CD4-positive, alpha-beta T cell (primary cell): Measurements from ENCODE around the gene ASB7. TPM values are rescaled to one million over a fixed set of nuclear protein-coding genes. Genes with fewer than 3 reads are reported as not detected.

Source experiments
- ATAC-seq: fragments of 200-7000 bp; cut with Tn5 transposase; one replicate; pipeline ENCODE4 v1.10.0; 2022; ENCODE audit warnings: mild to moderate bottlenecking; ENCODE audit not compliant: poor library complexity
- CTCF ChIA-PET: fragments of 350-600 bp; sonication (Branson Sonifier 250); formaldehyde crosslinking; loops from one replicate; lab custom pipeline; 2021; ENCODE audit warnings: antibody characterized with exemption, inconsistent platforms; lab: Charles Lee
- POLR2A ChIA-PET: fragments of 350-600 bp; sonication (Branson Sonifier 250); formaldehyde crosslinking; loops from one replicate; lab custom pipeline; 2021; ENCODE audit warnings: antibody characterized with exemption, inconsistent platforms; lab: Charles Lee
- DNase-seq, 14 experiments: peaks; one replicate each; pipeline ENCODE4 v3.0.0-alpha.2; 2013 to 2020; ENCODE audit warnings: mixed read lengths in 2 of 14
- H3K27ac ChIP-seq, 2 donors: one replicate each; pipeline versions ENCODE4 v1.5.1 to v1.7.0; 2013; ENCODE audit warnings: low read length in 2 of 2, low read depth in 1 of 2, mild to moderate bottlenecking in 1 of 2
- H3K27me3 ChIP-seq, 2 experiments: 1 replicate in 1 of 2; 2 replicates in 1 of 2; pipeline versions ENCODE4 v1.6.1 to v1.7.0; 2013; ENCODE audit warnings: low read length in 2 of 2, control low read depth in 1 of 2, mild to moderate bottlenecking in 1 of 2, moderate library complexity in 1 of 2; ENCODE audit not compliant: insufficient read depth in 2 of 2, control insufficient read depth in 1 of 2
- H3K36me3 ChIP-seq: one replicate; pipeline ENCODE4 v1.6.1; 2013; ENCODE audit warnings: low read length, control low read depth; ENCODE audit not compliant: insufficient read depth
- H3K4me1 ChIP-seq: one replicate; pipeline ENCODE4 v1.6.1; 2013; ENCODE audit warnings: low read length, control low read depth; ENCODE audit not compliant: insufficient read depth
- H3K4me3 ChIP-seq: one replicate; pipeline ENCODE4 v1.5.1; 2013; ENCODE audit warnings: mild to moderate bottlenecking, low read length, moderate library complexity
- H3K9me3 ChIP-seq, 2 experiments: 1 replicate in 1 of 2; 2 replicates in 1 of 2; pipeline versions ENCODE4 v1.6.1 to v1.7.0; 2013; ENCODE audit warnings: low read length in 2 of 2, mild to moderate bottlenecking in 2 of 2, control low read depth in 1 of 2, moderate library complexity in 1 of 2; ENCODE audit not compliant: control insufficient read depth in 1 of 2, insufficient read depth in 1 of 2
- H3K27ac Mint-ChIP-seq: one replicate; pipeline ENCODE4 v1.8.0; 2020; ENCODE audit warnings: mixed read lengths
- H3K27me3 Mint-ChIP-seq: one replicate; pipeline ENCODE4 v1.8.0; 2021; ENCODE audit warnings: mixed read lengths
- H3K36me3 Mint-ChIP-seq: one replicate; pipeline ENCODE4 v1.8.0; 2021; ENCODE audit warnings: low read depth, mixed read lengths
- H3K4me1 Mint-ChIP-seq: one replicate; pipeline ENCODE4 v1.8.0; 2021; ENCODE audit warnings: low read depth, mixed read lengths
- H3K4me3 Mint-ChIP-seq: one replicate; pipeline ENCODE4 v1.8.0; 2020; ENCODE audit warnings: mild to moderate bottlenecking, mixed read lengths
- H3K9me3 Mint-ChIP-seq: one replicate; pipeline ENCODE4 v1.8.0; 2020; ENCODE audit warnings: mixed read lengths
- CTCF ChIP-seq: fragments of 200-600 bp; IDR thresholded peaks from one replicate; pipeline ENCODE4 v1.8.0; 2022; ENCODE audit warnings: antibody characterized with exemption, mild to moderate bottlenecking
- intact Hi-C, 2 experiments: fragments of 100-400 bp; cut with DNase I in 1 of 2; cut with micrococcal nuclease in 1 of 2; formaldehyde crosslinking; loops; one replicate each; pipeline versions ENCODE4 v1.15.1 to v1.9.0; 2023 to 2025; cut with DNase I, micrococcal nuclease
- total RNA-seq, 174 experiments: library from RNA in 2 of 174; stranded (reverse) in 2 of 174; gene quantifications; one replicate each; pipeline ENCODE4 v1.2.3 and lab custom pipeline; 2021 to 2026

ASB7 gene
- total RNA-seq, 2 experiments from 2014 or later: 14.9 to 16.7 TPM

- CTCF ChIA-PET: interaction anchor here (0.9 to 3.7 kb wide), 3 partner anchors 30 to 261 kb away, joined by 3 to 18 read pairs (median 5); no protein-coding TSS in a partner anchor
- peaks cover 60% of the 10 kb centered on the region for H3K4me1 Mint-ChIP-seq
Observed at GRCh38 chr15:100602823-100603393, 519 bp downstream of the ASB7 start.

GRCh38 chr15:100612539-100612938 is 10.2 kb downstream of the ASB7 start:
- DNase-seq (no peak), ATAC-seq (no peak)
- Histone ChIP-seq H3K27me3 (no peaks in the 10 kb centered on the region), H3K4me3 (no peak overlapping the region), H3K27ac (no peak overlapping the region), H3K4me1 (no peaks in the 10 kb centered on the region), H3K9me3 (no peaks in the 10 kb centered on the region), H3K36me3 (peaks cover 70% of the 10 kb centered on the region)
- Mint-ChIP-seq H3K27ac (no peak overlapping the region), H3K9me3 (no peaks in the 10 kb centered on the region), H3K4me3 (no peak overlapping the region), H3K4me1 (peaks cover 35% of the 10 kb centered on the region), H3K36me3 (peaks cover 89% of the 10 kb centered on the region), H3K27me3 (no peaks in the 10 kb centered on the region)
- ChIA-PET POLR2A (no interaction called here), CTCF (no interaction called here)
- intact Hi-C loops: no loop called here
- TF ChIP-seq CTCF: no peak

More at GRCh38 chr15:100602823-100603393, 519 bp downstream of the ASB7 start:
- no peak for ATAC-seq
- Mint-ChIP-seq H3K9me3 (no peaks in the 10 kb centered on the region), H3K27ac (peak overlapping the region; percentile 87), H3K27me3 (no peaks in the 10 kb centered on the region), H3K4me3 (peak overlapping the region; percentile 96), H3K36me3 (peaks cover 37% of the 10 kb centered on the region)
- POLR2A ChIA-PET: interaction anchor here (0.5 to 2.7 kb wide), 16 partner anchors 8 to 1121 kb away, joined by 3 to 29 read pairs (median 5); partner anchors contain the start of genes ADAMTS17, SNRPA1, TARS3 and TM2D3
- Histone ChIP-seq H3K4me3 (peak overlapping the region; percentile 96), H3K27me3 (no peaks in the 10 kb centered on the region), H3K27ac (peak overlapping the region; percentile 69 to 77), H3K4me1 (peaks cover 38% of the 10 kb centered on the region), H3K36me3 (peaks cover 17% of the 10 kb centered on the region), H3K9me3 (no peaks in the 10 kb centered on the region)
- no peak for TF ChIP-seq CTCF
- intact Hi-C loops: loop anchor here (2.0 to 10.0 kb wide), 10 partner anchors 30 to 1122 kb away; partner anchors contain the start of genes ADAMTS17 (in 2 of the 2), CHSY1 (in 1 of the 2), MEF2A (in 1 of the 2) and SELENOS (in 1 of the 2)
- peak in 10 of 14 experiments; percentile 14 to 65 (median 23) for DNase-seq

GRCh38 chr15:100613208-100613607 is 10.8 kb downstream of the ASB7 start:
- Mint-ChIP-seq H3K4me1 (peaks cover 30% of the 10 kb centered on the region), H3K27ac (no peak overlapping the region), H3K4me3 (no peak overlapping the region), H3K27me3 (no peaks in the 10 kb centered on the region), H3K9me3 (no peaks in the 10 kb centered on the region), H3K36me3 (peaks cover 87% of the 10 kb centered on the region)
- H3K9me3 ChIP-seq: no peaks in the 10 kb centered on the region
- H3K4me3 ChIP-seq: no peak overlapping the region
- no peaks in the 10 kb centered on the region for H3K27me3 ChIP-seq
- H3K27ac ChIP-seq: no peak overlapping the region
- ChIA-PET POLR2A (no interaction called here), CTCF (no interaction called here)
- no peak for DNase-seq
- intact Hi-C loops: no loop called here
- TF ChIP-seq CTCF: no peak
- ATAC-seq: no peak
- H3K36me3 ChIP-seq: peaks cover 74% of the 10 kb centered on the region
- H3K4me1 ChIP-seq: no peaks in the 10 kb centered on the region
